Measurements from ENCODE around the gene CELF2.

The CELF2 gene

GRCh38 chr10:11301571-11302111 lies 284.0 kb downstream of the CELF2 start:
- no peak for DNase-seq (ENCODE audit: low spot score)

- DNase-seq (ENCODE audit: low spot score) = no peak
Measured at GRCh38 chr10:11302181-11302580, 284.5 kb downstream of the CELF2 start.

GRCh38 chr10:11303361-11304170 lies 285.9 kb downstream of the CELF2 start:
- DNase-seq (ENCODE audit: low spot score) = no peak

GRCh38 chr10:11304906-11305585 lies 287.4 kb downstream of the CELF2 start:
- no peak for DNase-seq (ENCODE audit: low spot score)

GRCh38 chr10:11305825-11306593 lies 288.3 kb downstream of the CELF2 start:
- no peak for DNase-seq (ENCODE audit: low spot score)

- no peak for DNase-seq (ENCODE audit: low spot score)
Measured at GRCh38 chr10:11307004-11307403, 289.3 kb downstream of the CELF2 start.

- DNase-seq (ENCODE audit: low spot score) = no peak
Measured at GRCh38 chr10:11307937-11308336, 290.3 kb downstream of the CELF2 start.

- DNase-seq (ENCODE audit: low spot score) = no peak
Measured at GRCh38 chr10:11311027-11311426, 293.4 kb downstream of the CELF2 start.

- no peak for DNase-seq (ENCODE audit: low spot score)
Measured at GRCh38 chr10:11313463-11313862, 295.8 kb downstream of the CELF2 start.

GRCh38 chr10:11317936-11318670 lies 300.4 kb downstream of the CELF2 start:
- no peak for DNase-seq (ENCODE audit: low spot score)

GRCh38 chr10:11318826-11319598 lies 301.3 kb downstream of the CELF2 start:
- DNase-seq (ENCODE audit: low spot score) = no peak

GRCh38 chr10:11319990-11320602 lies 302.4 kb downstream of the CELF2 start:
- no peak for DNase-seq (ENCODE audit: low spot score)

- no peak for DNase-seq (ENCODE audit: low spot score)
Measured at GRCh38 chr10:11320809-11321520, 303.3 kb downstream of the CELF2 start.

- DNase-seq (ENCODE audit: low spot score) = no peak
Measured at GRCh38 chr10:11322698-11323097, 305.0 kb downstream of the CELF2 start.

GRCh38 chr10:11324761-11325321 lies 307.2 kb downstream of the CELF2 start:
- DNase-seq (ENCODE audit: low spot score) = no peak

GRCh38 chr10:11325817-11326216 lies 308.1 kb downstream of the CELF2 start:
- DNase-seq (ENCODE audit: low spot score) = no peak

- no peak for DNase-seq (ENCODE audit: low spot score)
Measured at GRCh38 chr10:11326241-11326640, 308.6 kb downstream of the CELF2 start.

- DNase-seq (ENCODE audit: low spot score) = no peak
Measured at GRCh38 chr10:11326913-11327616, 309.4 kb downstream of the CELF2 start.

Measured in germinal center (tissue), 1 donor.